ENCODE results near the gene ACADM.

DNA sequence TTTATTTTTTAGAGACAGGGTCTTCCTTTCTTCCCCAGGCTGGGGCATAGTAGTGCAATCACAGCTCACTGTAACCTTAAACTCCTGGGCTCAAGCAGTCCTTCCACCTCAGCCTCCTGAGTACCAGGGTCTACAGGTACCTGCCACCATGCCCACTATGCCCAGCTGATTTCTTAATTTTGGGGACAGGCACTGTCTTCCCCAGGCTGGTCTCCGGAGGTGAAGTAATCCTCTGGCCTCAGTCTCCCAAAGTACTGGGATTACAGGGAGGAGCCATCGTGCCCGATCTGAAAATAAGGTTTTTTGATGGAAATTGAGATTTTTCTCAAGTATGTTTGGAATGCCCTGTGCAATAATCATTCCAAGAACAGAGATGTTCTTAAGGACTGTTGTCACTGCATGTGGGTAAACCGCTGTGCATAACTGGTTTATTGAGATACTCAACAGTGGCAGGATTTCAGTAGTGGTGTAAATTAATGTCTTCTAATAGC, 71.2 kb downstream of the ACADM start:
- TF ChIP-seq, protein P1, sequence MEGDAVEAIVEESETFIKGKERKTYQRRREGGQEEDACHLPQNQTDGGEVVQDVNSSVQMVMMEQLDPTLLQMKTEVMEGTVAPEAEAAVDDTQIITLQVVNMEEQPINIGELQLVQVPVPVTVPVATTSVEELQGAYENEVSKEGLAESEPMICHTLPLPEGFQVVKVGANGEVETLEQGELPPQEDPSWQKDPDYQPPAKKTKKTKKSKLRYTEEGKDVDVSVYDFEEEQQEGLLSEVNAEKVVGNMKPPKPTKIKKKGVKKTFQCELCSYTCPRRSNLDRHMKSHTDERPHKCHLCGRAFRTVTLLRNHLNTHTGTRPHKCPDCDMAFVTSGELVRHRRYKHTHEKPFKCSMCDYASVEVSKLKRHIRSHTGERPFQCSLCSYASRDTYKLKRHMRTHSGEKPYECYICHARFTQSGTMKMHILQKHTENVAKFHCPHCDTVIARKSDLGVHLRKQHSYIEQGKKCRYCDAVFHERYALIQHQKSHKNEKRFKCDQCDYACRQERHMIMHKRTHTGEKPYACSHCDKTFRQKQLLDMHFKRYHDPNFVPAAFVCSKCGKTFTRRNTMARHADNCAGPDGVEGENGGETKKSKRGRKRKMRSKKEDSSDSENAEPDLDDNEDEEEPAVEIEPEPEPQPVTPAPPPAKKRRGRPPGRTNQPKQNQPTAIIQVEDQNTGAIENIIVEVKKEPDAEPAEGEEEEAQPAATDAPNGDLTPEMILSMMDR (IDR thresholded peaks at IDR 0.05; ENCODE audit: low read length): no peak
- no peak for TF ChIP-seq EZH2 (optimal IDR thresholded peaks at IDR 0.05; ENCODE audit: low read depth, low read length)

Measured in MM.1S (cell line).